Colonic mucosa (tissue), 4 donors: ENCODE results near the gene PTGDR2. TPM values are rescaled to one million over a fixed set of nuclear protein-coding genes. Genes with fewer than 3 reads are reported as not detected.
A peak's percentile ranks its signal among the peaks of the same experiment; 100 is the strongest.

Experiments
- DNase-seq: peaks from one replicate; pipeline ENCODE4 v3.0.0-alpha.2; 2020
- H3K27ac ChIP-seq: fragments of 200-600 bp; one replicate; pipeline ENCODE4 v1.8.0; 2021
- H3K27me3 ChIP-seq: fragments of 200-600 bp; one replicate; pipeline ENCODE4 v1.8.0; 2021
- H3K36me3 ChIP-seq: fragments of 200-600 bp; one replicate; pipeline ENCODE4 v1.8.0; 2021
- H3K4me1 ChIP-seq: fragments of 200-600 bp; one replicate; pipeline ENCODE4 v1.8.0; 2021; ENCODE audit warnings: mild to moderate bottlenecking
- H3K4me3 ChIP-seq: fragments of 200-600 bp; one replicate; pipeline ENCODE4 v1.8.0; 2021
- H3K9ac ChIP-seq, 2 donors: one replicate each; pipeline ENCODE4 v1.7.0; 2013; ENCODE audit warnings: control low read depth in 2 of 2, low read depth in 2 of 2, low read length in 2 of 2
- H3K9me3 ChIP-seq: fragments of 200-600 bp; one replicate; pipeline ENCODE4 v1.8.0; 2021
- intact Hi-C: fragments of 100-400 bp; cut with DNase I; formaldehyde crosslinking; loops from one replicate; pipeline ENCODE4 v1.14.1; 2022
- total RNA-seq, 2 donors: library from RNA; stranded (reverse); fragmentation: NEBNext Ultra II Directional in 1 of 2; extraction: Animal tissue kit (Norgen Biotek cat#: 25700) in 1 of 2; gene quantifications; one replicate each; pipeline ENCODE4 v1.2.1, GENCODE V29; 2021
- TF ChIP-seq, protein P1 (sequence below): fragments of 200-600 bp; IDR thresholded peaks from one replicate; pipeline ENCODE4 v1.8.0; 2022; ENCODE audit warnings: antibody characterized with exemption, mild to moderate bottlenecking
- donor health status: healthy.
- donor health status: DM: no; HTN: no; CAD: no.
- donor health status: DM: no; HTN: no; CAD: no.

The PTGDR2 gene
- total RNA-seq, 2 donors from 2014 or later, result 3.7 to 4.7 TPM

DNA sequence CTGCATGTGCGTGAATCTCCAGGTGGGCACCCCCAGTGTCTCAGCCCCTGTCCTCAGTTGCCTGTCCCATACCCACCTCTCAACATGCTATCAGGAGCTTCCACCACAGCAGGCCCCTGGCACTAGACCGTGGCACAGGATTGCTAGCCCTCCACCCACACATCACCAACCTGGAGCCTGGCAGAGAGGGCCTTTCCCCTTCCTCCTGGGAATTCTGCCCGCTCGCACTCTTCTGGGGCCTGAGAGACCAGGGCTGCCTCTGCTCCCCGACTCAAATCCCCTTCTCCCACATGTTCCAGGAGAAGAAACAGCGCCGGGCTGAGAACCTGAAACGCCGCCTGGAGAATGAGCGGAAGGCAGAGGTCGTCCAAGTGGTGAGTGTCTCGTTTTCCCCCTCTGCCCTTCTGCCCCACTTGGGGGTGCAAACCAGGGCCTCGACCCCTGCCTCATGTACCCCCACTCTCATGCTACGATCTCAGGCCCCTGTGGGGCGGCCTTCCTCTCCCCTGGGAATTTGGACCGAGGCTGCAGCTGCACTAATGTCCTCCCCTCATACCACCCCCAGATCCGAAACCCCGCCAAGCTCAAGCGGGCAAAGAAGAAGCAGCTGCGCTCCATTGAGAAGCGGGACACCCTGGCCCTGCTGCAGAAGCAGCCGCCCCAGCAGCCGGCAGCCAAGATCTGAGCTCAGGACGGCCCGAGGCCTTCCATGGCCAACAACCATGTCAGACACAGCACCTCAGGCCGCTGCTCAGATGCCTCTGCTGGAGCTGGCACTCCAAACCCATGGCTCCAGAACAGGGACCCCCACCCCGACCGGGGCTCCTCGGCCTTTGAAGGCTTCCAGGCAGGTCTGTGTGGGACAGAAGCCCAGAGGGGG lies 5.9 kb downstream of the PTGDR2 start:
- H3K27ac ChIP-seq, result no peak overlapping the region
- no peaks in the 10 kb centered on the region for H3K36me3 ChIP-seq
- peaks cover 4% of the 10 kb centered on the region for H3K4me1 ChIP-seq
- H3K4me3 ChIP-seq, result no peak overlapping the region
- H3K27me3 ChIP-seq, result no peaks in the 10 kb centered on the region
- H3K9ac ChIP-seq, result peak overlapping the region in 1 of 2 donors; percentile 23
- DNase-seq, result no peak
- no peaks in the 10 kb centered on the region for H3K9me3 ChIP-seq
- intact Hi-C loops, result no loop called here
- TF ChIP-seq, protein P1, sequence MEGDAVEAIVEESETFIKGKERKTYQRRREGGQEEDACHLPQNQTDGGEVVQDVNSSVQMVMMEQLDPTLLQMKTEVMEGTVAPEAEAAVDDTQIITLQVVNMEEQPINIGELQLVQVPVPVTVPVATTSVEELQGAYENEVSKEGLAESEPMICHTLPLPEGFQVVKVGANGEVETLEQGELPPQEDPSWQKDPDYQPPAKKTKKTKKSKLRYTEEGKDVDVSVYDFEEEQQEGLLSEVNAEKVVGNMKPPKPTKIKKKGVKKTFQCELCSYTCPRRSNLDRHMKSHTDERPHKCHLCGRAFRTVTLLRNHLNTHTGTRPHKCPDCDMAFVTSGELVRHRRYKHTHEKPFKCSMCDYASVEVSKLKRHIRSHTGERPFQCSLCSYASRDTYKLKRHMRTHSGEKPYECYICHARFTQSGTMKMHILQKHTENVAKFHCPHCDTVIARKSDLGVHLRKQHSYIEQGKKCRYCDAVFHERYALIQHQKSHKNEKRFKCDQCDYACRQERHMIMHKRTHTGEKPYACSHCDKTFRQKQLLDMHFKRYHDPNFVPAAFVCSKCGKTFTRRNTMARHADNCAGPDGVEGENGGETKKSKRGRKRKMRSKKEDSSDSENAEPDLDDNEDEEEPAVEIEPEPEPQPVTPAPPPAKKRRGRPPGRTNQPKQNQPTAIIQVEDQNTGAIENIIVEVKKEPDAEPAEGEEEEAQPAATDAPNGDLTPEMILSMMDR, result no peak

DNA sequence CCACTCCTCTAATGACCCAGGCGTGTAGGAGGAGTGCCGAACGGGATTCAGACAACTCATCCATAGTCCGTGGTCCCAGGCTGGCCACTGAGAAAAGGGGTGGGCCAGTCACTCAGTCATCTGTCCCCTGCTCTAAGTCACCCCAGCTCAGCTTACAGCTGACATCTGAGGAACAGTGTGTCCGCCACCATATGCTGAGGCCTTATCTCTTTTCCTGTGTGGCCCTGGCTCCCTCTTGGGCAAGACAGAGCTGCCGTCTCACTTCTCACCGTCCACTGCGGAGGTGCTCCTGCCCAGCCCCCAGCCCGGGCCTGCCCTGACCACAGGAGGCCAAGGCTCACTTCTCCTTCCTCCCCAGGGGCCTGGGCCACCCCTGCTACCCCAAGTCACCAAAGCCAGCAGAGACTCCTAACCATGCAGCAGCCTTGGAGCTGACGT lies 7.0 kb downstream of the PTGDR2 start:
- H3K27me3 ChIP-seq, result no peaks in the 10 kb centered on the region
- no peaks in the 10 kb centered on the region for H3K9me3 ChIP-seq
- H3K27ac ChIP-seq, result no peak overlapping the region
- TF ChIP-seq, protein P1, result no peak
- no peak overlapping the region for H3K4me3 ChIP-seq
- no peak overlapping the region for H3K9ac ChIP-seq
- no peak for DNase-seq
- no peaks in the 10 kb centered on the region for H3K36me3 ChIP-seq
- intact Hi-C loops, result no loop called here
- H3K4me1 ChIP-seq, result peaks cover 10% of the 10 kb centered on the region

DNA sequence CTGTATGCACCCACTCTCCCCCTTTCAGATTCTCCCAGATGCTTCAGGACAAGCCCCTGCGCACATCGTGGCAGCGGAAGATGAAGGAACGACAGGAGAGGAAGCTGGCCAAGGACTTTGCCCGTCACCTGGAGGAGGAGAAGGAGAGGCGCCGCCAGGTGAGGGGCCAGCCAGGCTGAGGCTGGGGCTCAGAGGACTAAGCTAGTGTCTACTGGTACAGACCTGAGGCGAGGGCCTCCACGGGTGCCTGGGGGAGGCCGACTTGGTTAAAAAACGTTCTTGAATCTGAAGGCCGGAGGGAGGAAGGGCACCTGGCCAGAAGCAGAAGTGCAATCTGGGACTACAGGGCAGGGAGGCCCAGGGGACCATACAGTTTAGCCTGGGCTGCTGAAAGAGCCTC lies 7.9 kb downstream of the PTGDR2 start:
- Histone ChIP-seq H3K4me3 (no peak overlapping the region), H3K27me3 (no peaks in the 10 kb centered on the region), H3K4me1 (peaks cover 6% of the 10 kb centered on the region), H3K9ac (no peak overlapping the region), H3K27ac (no peak overlapping the region), H3K9me3 (no peaks in the 10 kb centered on the region), H3K36me3 (no peaks in the 10 kb centered on the region)
- DNase-seq, result no peak
- TF ChIP-seq, protein P1, result no peak
- intact Hi-C loops, result no loop called here

DNA sequence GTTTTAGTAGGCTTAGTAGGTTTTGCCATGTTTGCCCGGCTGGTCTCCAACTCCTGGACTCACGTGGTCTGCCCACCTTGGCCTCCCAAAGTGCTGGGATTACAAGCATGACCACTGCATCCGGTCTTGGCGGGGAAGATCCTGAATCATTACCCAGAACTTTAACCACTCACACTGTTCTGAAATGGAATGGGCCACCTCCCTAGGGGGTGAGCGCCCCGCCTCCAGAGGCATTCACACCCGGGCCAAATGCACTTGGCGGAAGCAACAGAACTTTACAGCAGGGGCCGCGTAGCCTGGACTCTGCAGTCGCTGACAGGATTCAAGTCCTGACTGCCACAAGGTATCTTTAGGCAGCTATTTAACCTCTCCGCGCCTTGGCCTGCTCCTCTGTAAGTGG lies 8.5 kb downstream of the PTGDR2 start:
- intact Hi-C loops, result no loop called here
- H3K27ac ChIP-seq, result no peak overlapping the region
- peaks cover 6% of the 10 kb centered on the region for H3K4me1 ChIP-seq
- no peaks in the 10 kb centered on the region for H3K36me3 ChIP-seq
- no peaks in the 10 kb centered on the region for H3K27me3 ChIP-seq
- H3K9me3 ChIP-seq, result no peaks in the 10 kb centered on the region
- TF ChIP-seq, protein P1, result no peak
- DNase-seq, result no peak
- H3K9ac ChIP-seq, result no peak overlapping the region
- no peak overlapping the region for H3K4me3 ChIP-seq

DNA sequence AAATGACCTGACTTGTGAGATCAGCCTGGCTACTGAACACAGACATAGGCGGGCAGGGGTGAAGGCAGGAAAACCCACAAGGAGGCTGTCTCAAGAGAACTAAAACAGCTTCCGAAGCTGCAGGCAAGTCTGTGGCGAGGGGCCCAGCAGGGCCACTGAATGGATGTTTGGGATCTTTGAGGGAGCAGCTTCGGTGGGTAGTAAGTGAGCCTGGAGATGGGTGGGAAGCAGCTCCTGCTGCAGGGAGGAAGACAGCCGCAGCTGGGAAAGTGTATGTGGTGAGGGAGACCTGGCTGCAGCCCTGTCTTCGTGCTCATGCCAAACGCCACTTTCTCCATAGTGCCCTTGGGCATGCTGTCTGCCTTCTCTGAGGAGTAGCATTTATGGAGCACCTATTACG lies 10.4 kb downstream of the PTGDR2 start:
- Histone ChIP-seq H3K4me3 (no peak overlapping the region), H3K4me1 (peaks cover 12% of the 10 kb centered on the region), H3K27ac (no peak overlapping the region), H3K27me3 (no peaks in the 10 kb centered on the region), H3K9me3 (no peaks in the 10 kb centered on the region), H3K9ac (no peak overlapping the region), H3K36me3 (no peaks in the 10 kb centered on the region)
- DNase-seq, result no peak
- TF ChIP-seq, protein P1, result no peak
- intact Hi-C loops, result no loop called here
